ENCODE data around the gene MN1. TPM values are rescaled to one million over a fixed set of nuclear protein-coding genes. Genes with fewer than 3 reads are reported as not detected.

The MN1 gene
- total RNA-seq, 1 experiment from 2014 or later = 8.2 TPM

DNA sequence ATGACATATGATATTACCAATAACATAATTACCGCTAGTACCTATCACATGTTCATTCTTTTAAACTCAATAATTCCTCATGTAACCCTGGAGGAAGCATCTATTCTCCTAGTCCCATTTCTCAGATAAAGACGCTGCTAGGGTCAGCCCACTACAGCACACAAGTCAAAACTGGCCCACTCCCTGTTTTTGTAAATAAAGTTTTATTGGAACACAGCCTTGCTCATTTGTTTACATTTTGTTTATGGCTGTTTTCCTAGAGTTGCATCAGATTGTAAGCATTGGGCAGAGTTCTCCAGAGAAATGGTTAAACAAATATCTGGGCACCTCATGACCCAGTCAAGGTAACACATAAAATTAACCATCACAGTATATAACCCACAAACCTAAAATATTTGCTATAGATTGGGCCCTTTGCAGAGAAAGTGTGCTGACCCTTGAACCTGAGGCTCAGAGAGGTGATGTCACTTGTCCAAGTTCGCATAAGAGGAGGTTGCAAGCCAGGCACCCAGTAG is 36.8 kb downstream of the MN1 start:
- TF ChIP-seq EZH2 (IDR thresholded peaks at IDR 0.05; ENCODE audit: low read depth) = no peak
- TF ChIP-seq, protein P1, sequence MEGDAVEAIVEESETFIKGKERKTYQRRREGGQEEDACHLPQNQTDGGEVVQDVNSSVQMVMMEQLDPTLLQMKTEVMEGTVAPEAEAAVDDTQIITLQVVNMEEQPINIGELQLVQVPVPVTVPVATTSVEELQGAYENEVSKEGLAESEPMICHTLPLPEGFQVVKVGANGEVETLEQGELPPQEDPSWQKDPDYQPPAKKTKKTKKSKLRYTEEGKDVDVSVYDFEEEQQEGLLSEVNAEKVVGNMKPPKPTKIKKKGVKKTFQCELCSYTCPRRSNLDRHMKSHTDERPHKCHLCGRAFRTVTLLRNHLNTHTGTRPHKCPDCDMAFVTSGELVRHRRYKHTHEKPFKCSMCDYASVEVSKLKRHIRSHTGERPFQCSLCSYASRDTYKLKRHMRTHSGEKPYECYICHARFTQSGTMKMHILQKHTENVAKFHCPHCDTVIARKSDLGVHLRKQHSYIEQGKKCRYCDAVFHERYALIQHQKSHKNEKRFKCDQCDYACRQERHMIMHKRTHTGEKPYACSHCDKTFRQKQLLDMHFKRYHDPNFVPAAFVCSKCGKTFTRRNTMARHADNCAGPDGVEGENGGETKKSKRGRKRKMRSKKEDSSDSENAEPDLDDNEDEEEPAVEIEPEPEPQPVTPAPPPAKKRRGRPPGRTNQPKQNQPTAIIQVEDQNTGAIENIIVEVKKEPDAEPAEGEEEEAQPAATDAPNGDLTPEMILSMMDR (conservative IDR thresholded peaks at IDR 0.05) = no peak
- Histone ChIP-seq H3K79me2 (ENCODE audit: low read depth) (no peaks in the 10 kb centered on the region), H3K27me3 (ENCODE audit: insufficient read depth, low read depth) (no peaks in the 10 kb centered on the region), H3K4me1 (replicated peaks; ENCODE audit: insufficient read depth) (no peaks in the 10 kb centered on the region), H3K36me3 (ENCODE audit: low read depth) (no peaks in the 10 kb centered on the region), H3K9me3 (ENCODE audit: insufficient read depth, low read depth) (no peaks in the 10 kb centered on the region), H3K27ac (no peak overlapping the region), H3K4me3 (no peak overlapping the region), H3K9me2 (ENCODE audit: insufficient read depth) (no peaks in the 10 kb centered on the region), H3K4me2 (no peak overlapping the region), H3F3A (ENCODE audit: insufficient read depth, low read depth) (no peaks in the 10 kb centered on the region), H2AFZ (no peak overlapping the region), H4K20me1 (ENCODE audit: insufficient read depth) (no peaks in the 10 kb centered on the region)
- ChIA-PET POLR2A (ENCODE audit: unreplicated experiment) (no interaction called here), CTCF (no interaction called here)
- intact Hi-C loops (cut with micrococcal nuclease; ENCODE audit: unreplicated experiment) = no loop called here
- no peak for DNase-seq
- BruUV-seq (replicated peaks) = no TSS peak

DNA sequence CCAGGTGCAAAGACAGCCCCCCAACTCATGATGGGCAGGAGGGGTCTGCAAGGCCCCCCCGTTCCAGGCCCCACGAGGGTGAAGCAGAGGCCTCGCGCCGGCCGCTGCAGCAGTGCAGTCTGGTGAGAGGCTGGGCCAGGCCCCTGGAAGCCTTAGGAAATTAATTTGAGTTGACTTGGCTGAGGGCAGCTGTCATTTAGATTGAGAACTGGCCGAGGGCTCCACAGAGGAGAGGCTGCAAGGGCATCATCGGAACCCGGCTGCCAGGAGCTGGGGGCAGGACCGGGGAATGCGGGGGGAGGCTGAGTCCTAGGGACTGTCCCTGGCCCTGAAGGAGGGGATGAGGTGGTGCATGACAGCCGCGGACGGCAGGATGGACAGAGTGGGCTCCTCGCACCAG is 39.9 kb downstream of the MN1 start:
- Histone ChIP-seq H3K4me1 (replicated peaks; ENCODE audit: insufficient read depth) (no peaks in the 10 kb centered on the region), H3K36me3 (ENCODE audit: low read depth) (no peaks in the 10 kb centered on the region), H4K20me1 (ENCODE audit: insufficient read depth) (no peaks in the 10 kb centered on the region), H3K9me2 (ENCODE audit: insufficient read depth) (no peaks in the 10 kb centered on the region), H3F3A (ENCODE audit: insufficient read depth, low read depth) (0 out of 2 replicates have a peak, but pooled peaks cover 2% of the 10 kb centered on the region), H3K4me2 (no peak overlapping the region), H3K27me3 (ENCODE audit: insufficient read depth, low read depth) (no peaks in the 10 kb centered on the region), H3K27ac (no peak overlapping the region), H3K79me2 (ENCODE audit: low read depth) (no peaks in the 10 kb centered on the region), H2AFZ (no peak overlapping the region), H3K9me3 (ENCODE audit: insufficient read depth, low read depth) (no peaks in the 10 kb centered on the region), H3K4me3 (no peak overlapping the region)
- no peak for DNase-seq
- intact Hi-C loops (cut with micrococcal nuclease; ENCODE audit: unreplicated experiment) = no loop called here
- POLR2A ChIA-PET (ENCODE audit: unreplicated experiment) = no interaction called here
- BruUV-seq (replicated peaks) = no TSS peak
- TF ChIP-seq, protein P1 (conservative IDR thresholded peaks at IDR 0.05) = no peak
- TF ChIP-seq EZH2 (IDR thresholded peaks at IDR 0.05; ENCODE audit: low read depth) = no peak
- CTCF ChIA-PET = no interaction called here

DNA sequence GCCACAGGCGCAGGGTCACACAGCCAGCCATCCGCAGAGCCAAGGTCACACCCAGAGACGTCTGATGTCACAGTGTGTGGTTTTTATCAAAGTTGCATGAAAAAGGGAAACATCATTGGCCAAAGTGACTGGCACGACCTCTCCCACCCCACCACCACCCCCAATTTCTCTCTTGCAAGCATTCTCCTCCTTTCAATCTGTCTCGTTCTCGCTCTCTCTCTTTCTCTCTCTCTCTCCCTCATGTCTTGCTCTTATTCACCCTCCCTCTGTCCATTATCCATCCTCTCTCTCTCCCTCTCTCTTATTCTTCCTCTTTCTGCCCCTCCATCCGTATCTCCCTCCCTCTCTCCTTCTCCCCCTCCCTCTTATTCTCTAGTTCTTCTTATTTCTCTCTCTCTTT is 40.6 kb downstream of the MN1 start:
- Histone ChIP-seq H3K9me3 (ENCODE audit: insufficient read depth, low read depth) (no peaks in the 10 kb centered on the region), H3K79me2 (ENCODE audit: low read depth) (no peaks in the 10 kb centered on the region), H3K9me2 (ENCODE audit: insufficient read depth) (no peaks in the 10 kb centered on the region), H3F3A (ENCODE audit: insufficient read depth, low read depth) (0 out of 2 replicates have a peak, but pooled peaks cover 4% of the 10 kb centered on the region), H4K20me1 (ENCODE audit: insufficient read depth) (no peaks in the 10 kb centered on the region), H3K36me3 (ENCODE audit: low read depth) (no peaks in the 10 kb centered on the region), H2AFZ (no peak overlapping the region), H3K4me2 (no peak overlapping the region), H3K4me3 (no peak overlapping the region), H3K27me3 (ENCODE audit: insufficient read depth, low read depth) (no peaks in the 10 kb centered on the region), H3K4me1 (replicated peaks; ENCODE audit: insufficient read depth) (no peaks in the 10 kb centered on the region), H3K27ac (no peak overlapping the region)
- DNase-seq = no peak
- TF ChIP-seq, protein P1 (conservative IDR thresholded peaks at IDR 0.05) = no peak
- no peak for TF ChIP-seq EZH2 (IDR thresholded peaks at IDR 0.05; ENCODE audit: low read depth)
- CTCF ChIA-PET = no interaction called here
- BruUV-seq (replicated peaks) = no TSS peak
- intact Hi-C loops (cut with micrococcal nuclease; ENCODE audit: unreplicated experiment) = no loop called here
- POLR2A ChIA-PET (ENCODE audit: unreplicated experiment) = no interaction called here

All from PC-9 (cell line).